Head of caudate nucleus (tissue), 42 donors: ENCODE results near the gene ZNF672.

Experiments
- DNase-seq, 42 donors: peaks; one replicate each; pipeline versions ENCODE4 v3.0.0 to v3.0.0-alpha.2; 2020 to 2021; ENCODE audit warnings: mixed read lengths in 7 of 42
- intact Hi-C: fragments of 100-400 bp; cut with DNase I; formaldehyde crosslinking; loops from one replicate; pipeline ENCODE4 v1.15.0; 2022

The ZNF672 gene

GRCh38 chr1:248848602-248849001 lies 10.6 kb downstream of the ZNF672 start:
- intact Hi-C loops: no loop called here
- no peak for DNase-seq

DNA sequence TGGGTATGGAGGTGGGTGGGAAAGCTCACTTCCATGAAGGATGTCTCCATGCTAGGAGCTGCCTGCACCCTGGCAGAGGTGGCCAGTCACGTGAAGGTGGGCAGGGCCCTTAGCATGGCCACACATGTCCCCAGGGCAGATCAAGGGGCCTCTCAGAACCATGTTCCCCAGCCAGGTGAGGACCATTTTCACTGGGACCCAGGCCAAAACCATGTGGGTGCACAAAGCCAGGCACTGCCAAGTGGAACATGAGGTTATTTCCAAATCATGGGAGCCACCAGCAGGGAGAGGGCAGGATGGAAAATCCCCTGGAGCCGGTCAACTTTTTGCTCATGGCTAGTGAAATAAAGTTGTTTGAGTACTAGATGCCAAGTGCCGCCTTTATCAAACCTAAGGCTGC lies 11.1 kb downstream of the ZNF672 start:
- intact Hi-C loops: no loop called here
- DNase-seq: no peak

DNA sequence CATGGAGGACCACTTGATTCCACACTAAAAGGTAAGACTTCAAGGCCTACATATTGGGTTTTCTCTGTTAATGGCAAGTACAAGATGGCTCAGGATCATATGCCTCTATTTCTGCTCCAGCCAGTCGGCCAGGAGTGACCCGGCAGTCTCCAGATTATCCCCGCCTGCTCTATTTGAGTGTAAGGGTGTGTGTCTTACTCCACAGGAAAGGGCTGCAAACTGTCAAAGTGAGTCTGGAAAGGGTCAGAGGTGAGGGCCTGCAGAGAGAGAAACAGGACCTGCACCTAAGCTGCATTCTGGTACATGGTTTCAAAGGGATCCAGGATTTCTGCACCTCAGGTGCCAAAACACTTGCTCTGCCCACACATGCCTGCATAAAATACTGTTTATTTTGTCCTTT lies 11.6 kb downstream of the ZNF672 start:
- intact Hi-C loops: no loop called here
- no peak for DNase-seq

DNA sequence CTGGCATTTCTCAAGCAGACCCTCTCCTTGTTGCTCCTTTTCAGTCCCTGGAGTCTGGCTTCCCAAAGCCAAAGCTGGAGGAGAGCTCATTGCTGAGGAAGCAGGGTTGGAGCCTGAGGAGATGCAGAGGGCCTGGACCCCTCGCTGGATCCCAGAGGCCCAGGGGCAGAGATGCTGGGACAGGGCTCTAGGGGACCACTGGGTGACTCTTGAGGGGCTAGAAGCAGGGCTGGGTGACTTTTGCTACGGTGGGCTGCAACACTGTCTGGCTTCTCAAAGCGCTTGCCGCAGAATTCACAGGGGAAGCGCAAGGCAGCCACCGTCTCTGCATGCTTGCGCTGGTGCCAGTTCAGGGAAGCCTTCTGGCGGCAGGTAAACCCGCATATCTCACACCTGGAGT lies 12.1 kb downstream of the ZNF672 start:
- DNase-seq: no peak
- intact Hi-C loops: no loop called here

GRCh38 chr1:248850536-248851251 lies 12.7 kb downstream of the ZNF672 start:
- intact Hi-C loops: no loop called here
- DNase-seq: no peak

- intact Hi-C loops: no loop called here
- DNase-seq: no peak
These were observed 13.4 kb downstream of the ZNF672 start for GRCh38 chr1:248851390-248851789.

- peak in 1 of 42 donors; percentile 32 for DNase-seq
These were observed 14.7 kb downstream of the ZNF672 start for GRCh38 chr1:248852481-248853405.

DNA sequence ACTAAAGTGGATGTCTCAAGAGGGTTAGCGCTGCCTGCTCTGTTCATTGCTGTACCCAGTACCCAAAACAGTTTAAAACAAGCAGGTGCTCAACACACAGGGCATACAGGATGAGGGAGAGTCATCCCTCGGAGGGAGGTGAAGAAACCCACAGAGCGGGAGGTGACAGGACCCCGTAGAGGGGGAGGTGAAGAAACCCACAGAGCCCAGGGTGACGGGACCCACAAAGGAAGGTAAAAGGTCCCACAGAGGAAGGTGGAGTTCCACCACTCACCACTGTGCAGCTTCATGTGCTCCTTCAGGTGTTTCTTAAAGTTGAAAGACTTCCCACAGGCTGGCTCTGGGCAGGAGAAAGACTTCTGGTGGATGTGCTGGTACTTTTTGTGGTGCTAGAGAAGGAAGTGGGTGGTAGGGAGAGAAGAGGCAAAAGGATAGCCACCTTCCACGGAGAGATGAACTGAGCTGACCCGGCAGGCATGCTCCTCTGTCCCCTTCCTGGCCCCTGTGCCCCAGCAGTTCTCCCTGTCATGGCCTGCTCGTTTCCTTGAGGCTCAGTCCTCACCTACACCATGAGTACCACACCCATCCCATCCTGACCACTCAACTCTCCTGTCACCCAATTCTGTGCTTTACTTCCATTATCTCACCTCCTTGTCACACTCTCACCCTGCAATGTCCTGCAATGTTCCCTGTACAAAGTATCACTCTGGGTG lies 15.8 kb downstream of the ZNF672 start:
- intact Hi-C loops: no loop called here
- no peak for DNase-seq

More at GRCh38 chr1:248852481-248853405, 14.7 kb downstream of the ZNF672 start:
- intact Hi-C loops: no loop called here

DNA sequence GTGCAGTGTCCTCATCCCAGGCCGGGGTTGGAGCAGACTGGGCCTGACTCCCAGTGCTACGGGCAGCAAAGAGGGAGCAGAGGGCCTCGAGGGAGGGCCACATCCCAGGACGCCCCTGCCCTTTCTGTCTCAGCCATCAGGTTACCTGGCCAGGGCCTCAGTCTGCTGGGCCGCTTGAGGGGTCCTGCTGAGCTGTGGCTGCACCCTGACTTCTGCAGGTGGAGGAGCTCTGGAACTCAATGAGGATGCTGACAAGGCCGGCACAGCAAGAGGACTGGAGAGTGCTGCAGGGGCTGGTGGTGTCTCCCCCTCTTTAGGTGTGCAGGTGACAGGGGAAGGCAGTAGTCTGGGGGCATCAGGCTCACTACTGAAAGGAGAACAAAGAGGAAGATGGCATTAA lies 17.6 kb downstream of the ZNF672 start:
- DNase-seq: no peak
- intact Hi-C loops: no loop called here

GRCh38 chr1:248856176-248856575 lies 18.2 kb downstream of the ZNF672 start:
- intact Hi-C loops: no loop called here
- no peak for DNase-seq

GRCh38 chr1:248857201-248857600 lies 19.2 kb downstream of the ZNF672 start:
- intact Hi-C loops: no loop called here
- DNase-seq: peak in 4 of 42 donors; percentile 28 to 55 (median 40)

- intact Hi-C loops: no loop called here
- no peak for DNase-seq
These were observed 19.7 kb downstream of the ZNF672 start for GRCh38 chr1:248857749-248858095.

- peak in 33 of 42 donors; percentile 14 to 65 (median 49) for DNase-seq
- intact Hi-C loops: no loop called here
These were observed 20.3 kb downstream of the ZNF672 start for GRCh38 chr1:248858096-248858890.

DNA sequence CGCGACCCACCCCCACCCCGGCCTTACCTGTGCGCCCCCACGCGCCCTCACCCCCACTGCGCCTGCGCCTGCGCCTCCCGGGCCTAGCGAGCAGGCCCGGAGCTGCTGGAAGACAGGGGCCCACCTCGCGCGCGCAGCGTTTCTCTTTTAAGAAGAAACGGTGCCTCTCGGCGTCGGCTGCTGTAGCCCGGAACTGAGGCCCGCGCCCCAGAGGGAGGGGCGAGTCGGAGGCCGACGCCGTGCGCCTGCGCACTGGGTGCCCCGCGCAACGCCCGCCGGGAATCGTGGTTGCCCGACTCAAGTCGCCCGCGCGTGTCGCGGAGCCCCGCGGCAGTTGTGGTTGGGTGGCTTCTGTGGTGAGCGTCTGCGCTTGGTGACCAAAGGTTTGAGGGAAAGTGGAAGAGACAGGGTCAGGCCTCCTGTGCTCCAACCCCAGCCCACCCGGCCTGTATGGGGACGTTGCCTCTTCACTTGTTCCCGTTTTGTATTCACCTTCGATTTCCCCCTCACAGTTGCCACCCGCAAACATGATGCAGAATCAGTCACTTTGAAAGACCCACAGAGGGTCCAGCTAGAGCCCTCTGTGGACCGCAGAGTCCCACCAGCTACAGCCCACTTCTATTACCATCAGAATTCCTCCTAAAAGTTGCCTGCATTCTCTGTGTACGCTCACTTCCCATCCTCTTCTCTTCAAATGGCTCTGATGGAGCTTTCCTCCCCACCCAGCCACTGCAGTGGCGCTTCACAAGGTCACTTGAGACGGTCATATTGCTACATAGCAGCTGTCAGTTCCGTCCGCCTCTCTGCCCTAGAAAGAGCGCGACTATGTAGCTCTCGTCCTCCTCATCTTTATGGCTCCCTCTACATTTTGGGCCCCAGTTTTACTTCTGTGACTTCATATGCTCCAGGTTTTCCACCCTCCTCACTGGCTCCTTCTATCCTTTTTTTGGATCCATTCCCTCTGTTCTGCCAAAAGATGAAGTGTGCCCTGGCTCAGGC lies 21.2 kb downstream of the ZNF672 start, which contains the start of gene ZNF692:
Gene ZNF692 (minus strand): TSS at position 195 of the 999 bp plus-strand sequence. CDS start 776 bp downstream, outside the sequence.
- intact Hi-C loops: no loop called here
- DNase-seq: peak; percentile 94 to 99 (median 98)

GRCh38 chr1:248860007-248860406 lies 22.0 kb downstream of the ZNF672 start:
- no peak for DNase-seq
- intact Hi-C loops: no loop called here

DNA sequence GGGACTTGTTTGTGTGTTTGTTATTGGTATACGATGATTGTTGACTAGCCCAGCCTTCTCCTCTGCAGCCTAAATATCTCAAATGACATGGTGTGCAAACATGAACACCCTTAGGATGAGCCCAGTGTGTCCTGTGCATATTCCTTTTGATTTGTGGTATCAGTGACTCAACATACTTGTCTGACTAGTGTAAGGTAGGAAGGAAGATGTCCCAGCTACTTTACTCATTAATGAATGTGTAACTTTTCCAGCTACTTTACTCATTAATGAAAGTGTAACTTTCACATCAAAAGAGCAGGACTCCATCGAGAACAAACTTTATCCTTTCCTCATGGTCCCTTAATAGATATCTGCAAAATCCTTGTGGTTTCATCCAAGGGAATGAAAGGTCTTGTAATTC lies 23.6 kb downstream of the ZNF672 start:
- intact Hi-C loops: no loop called here

GRCh38 chr1:248862695-248862997 lies 24.6 kb downstream of the ZNF672 start:
- intact Hi-C loops: no loop called here
- peak in 3 of 42 donors; percentile 41 to 62 (median 50) for DNase-seq

More for the DNA sequence above, 23.6 kb downstream of the ZNF672 start:
- no peak for DNase-seq
